HEK293 (cell line): Measurements from ENCODE around the gene KBTBD4.

Experiments used
- YY1 ChIP-seq: fragments of 450-650 bp; formaldehyde crosslinking; IDR thresholded peaks from 2 replicates; pipeline ENCODE4 v1.5.1; 2018; ENCODE audit warnings: missing biosample characterization, missing genetic modification characterization
- TF ChIP-seq, protein P1 (sequence below): fragments of 450-650 bp; formaldehyde crosslinking; IDR thresholded peaks from 2 replicates; pipeline ENCODE4 v1.5.1; 2016; ENCODE audit warnings: missing biosample characterization, missing genetic modification characterization
- TF ChIP-seq, protein P2 (sequence below): fragments of 450-650 bp; formaldehyde crosslinking; IDR thresholded peaks from 2 replicates; pipeline ENCODE4 v1.5.1; 2016; ENCODE audit warnings: missing biosample characterization, missing genetic modification characterization
- TF ChIP-seq, protein P3 (sequence below): fragments of 450-650 bp; formaldehyde crosslinking; IDR thresholded peaks from 2 replicates; pipeline ENCODE4 v1.5.1; 2016; ENCODE audit warnings: missing biosample characterization, missing genetic modification characterization

DNA sequence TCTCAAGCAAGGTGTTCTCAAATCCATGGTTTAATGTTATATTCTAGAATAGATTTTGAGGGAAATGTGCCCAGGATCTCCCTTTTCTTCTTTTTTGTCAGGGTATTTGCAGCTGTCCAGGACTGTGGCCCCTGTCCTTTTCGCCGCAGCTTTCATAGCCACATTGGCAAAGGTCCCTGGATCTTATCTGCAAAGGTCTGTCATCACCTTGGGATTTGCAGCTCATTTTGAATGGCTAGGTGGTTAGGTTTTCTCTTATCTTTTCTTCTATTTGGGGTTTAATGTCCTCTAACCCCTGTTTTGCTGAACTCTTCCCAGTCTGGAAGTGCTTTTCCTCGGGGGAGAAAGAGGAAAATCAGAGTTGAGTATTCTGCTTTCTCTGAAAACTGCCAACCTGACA, 27.2 kb upstream of the KBTBD4 start:
- TF ChIP-seq, protein P1, sequence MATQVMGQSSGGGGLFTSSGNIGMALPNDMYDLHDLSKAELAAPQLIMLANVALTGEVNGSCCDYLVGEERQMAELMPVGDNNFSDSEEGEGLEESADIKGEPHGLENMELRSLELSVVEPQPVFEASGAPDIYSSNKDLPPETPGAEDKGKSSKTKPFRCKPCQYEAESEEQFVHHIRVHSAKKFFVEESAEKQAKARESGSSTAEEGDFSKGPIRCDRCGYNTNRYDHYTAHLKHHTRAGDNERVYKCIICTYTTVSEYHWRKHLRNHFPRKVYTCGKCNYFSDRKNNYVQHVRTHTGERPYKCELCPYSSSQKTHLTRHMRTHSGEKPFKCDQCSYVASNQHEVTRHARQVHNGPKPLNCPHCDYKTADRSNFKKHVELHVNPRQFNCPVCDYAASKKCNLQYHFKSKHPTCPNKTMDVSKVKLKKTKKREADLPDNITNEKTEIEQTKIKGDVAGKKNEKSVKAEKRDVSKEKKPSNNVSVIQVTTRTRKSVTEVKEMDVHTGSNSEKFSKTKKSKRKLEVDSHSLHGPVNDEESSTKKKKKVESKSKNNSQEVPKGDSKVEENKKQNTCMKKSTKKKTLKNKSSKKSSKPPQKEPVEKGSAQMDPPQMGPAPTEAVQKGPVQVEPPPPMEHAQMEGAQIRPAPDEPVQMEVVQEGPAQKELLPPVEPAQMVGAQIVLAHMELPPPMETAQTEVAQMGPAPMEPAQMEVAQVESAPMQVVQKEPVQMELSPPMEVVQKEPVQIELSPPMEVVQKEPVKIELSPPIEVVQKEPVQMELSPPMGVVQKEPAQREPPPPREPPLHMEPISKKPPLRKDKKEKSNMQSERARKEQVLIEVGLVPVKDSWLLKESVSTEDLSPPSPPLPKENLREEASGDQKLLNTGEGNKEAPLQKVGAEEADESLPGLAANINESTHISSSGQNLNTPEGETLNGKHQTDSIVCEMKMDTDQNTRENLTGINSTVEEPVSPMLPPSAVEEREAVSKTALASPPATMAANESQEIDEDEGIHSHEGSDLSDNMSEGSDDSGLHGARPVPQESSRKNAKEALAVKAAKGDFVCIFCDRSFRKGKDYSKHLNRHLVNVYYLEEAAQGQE: no peak
- TF ChIP-seq, protein P2, sequence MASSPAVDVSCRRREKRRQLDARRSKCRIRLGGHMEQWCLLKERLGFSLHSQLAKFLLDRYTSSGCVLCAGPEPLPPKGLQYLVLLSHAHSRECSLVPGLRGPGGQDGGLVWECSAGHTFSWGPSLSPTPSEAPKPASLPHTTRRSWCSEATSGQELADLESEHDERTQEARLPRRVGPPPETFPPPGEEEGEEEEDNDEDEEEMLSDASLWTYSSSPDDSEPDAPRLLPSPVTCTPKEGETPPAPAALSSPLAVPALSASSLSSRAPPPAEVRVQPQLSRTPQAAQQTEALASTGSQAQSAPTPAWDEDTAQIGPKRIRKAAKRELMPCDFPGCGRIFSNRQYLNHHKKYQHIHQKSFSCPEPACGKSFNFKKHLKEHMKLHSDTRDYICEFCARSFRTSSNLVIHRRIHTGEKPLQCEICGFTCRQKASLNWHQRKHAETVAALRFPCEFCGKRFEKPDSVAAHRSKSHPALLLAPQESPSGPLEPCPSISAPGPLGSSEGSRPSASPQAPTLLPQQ (tag by site-specific recombination): no peak
- TF ChIP-seq, protein P3, sequence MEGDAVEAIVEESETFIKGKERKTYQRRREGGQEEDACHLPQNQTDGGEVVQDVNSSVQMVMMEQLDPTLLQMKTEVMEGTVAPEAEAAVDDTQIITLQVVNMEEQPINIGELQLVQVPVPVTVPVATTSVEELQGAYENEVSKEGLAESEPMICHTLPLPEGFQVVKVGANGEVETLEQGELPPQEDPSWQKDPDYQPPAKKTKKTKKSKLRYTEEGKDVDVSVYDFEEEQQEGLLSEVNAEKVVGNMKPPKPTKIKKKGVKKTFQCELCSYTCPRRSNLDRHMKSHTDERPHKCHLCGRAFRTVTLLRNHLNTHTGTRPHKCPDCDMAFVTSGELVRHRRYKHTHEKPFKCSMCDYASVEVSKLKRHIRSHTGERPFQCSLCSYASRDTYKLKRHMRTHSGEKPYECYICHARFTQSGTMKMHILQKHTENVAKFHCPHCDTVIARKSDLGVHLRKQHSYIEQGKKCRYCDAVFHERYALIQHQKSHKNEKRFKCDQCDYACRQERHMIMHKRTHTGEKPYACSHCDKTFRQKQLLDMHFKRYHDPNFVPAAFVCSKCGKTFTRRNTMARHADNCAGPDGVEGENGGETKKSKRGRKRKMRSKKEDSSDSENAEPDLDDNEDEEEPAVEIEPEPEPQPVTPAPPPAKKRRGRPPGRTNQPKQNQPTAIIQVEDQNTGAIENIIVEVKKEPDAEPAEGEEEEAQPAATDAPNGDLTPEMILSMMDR: no peak
- no peak for TF ChIP-seq YY1 (tag by site-specific recombination)
